ENCODE results near the gene TAF1D.
A peak's percentile ranks its signal among the peaks of the same experiment; 100 is the strongest.
"Not testable (repeated sequence)": the region's sequence is repeated elsewhere in the genome, so short reads cannot be mapped to it uniquely, and the experiment has no call there.

Gene TAF1D

DNA sequence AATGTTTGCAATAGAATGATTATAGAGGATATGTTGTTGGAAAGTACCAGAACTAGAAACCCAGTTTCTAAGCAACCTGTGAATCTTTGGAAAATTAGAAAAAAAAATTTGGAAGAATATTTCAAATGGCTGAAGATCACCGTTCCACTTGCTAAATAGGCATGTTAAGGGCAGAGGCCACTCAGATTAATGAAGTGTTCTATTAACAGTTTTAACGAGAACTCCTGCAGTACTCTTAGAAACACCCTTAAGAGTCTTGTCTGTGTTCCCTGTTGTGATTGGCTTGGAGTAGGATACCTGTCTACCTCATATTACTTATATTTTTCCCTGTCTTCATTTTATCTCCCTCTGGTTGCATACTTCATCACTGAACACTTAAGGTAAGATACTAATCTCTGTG is 4.8 kb upstream of the TAF1D start:
- no peak for DNase-seq

DNA sequence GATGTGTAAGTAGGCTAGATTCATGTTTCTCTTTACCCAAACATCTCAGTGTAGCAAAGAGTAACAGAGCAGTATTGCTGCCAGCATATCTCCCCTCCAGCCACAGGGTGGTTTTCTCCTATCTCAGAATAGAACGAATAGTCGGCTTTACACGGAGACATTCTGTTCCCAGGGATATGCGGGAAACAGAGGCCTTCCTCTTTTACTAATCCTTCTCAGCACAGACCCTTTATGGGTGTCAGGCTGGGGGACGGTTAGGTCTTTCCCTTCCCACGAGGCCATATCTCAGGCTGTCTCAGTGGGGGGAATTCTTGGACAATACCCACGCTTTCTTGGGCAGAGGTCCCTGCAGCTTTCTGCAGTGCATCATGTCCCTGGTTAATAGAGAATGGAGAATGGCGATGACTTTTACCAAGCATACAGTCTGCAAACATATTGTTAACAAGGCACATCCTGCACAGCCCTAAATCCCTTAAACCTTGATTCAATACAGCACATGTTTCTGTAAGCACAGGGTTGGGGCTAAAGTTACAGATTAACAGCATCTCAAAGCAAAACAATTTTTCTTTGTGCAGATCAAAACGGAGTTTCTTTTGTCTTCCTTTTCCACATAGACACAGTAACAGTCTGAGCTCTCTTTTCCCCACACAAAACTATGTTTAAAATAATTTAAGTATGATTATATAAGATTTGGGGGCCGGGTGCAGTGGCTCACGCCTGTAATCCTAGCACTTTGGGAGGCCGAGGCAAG is 3.9 kb upstream of the TAF1D start:
- DNase-seq = not testable (repeated sequence)

GRCh38 chr11:93744669-93745004 is 3.3 kb upstream of the TAF1D start:
- no peak for DNase-seq

DNA sequence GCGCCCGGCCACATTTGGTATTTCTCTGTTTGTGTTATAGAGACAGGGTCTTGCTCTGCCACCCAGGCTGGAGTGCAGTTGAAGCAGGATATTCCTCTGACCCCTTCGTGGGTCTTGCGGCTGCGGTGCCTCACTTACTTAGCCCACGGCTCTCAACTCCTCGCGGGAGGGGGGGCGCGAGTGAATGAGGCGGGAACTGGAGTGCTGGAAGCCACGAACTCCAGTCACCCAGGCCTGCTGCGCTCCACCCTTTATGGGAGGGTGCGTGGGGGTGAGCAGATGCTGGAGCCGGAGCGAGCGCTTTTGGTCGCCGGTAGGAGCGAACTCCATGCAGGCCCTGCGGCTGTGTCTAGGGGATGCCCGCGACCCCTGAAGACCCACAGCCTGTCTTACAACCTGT is 2.0 kb upstream of the TAF1D start:
- DNase-seq = no peak

DNA sequence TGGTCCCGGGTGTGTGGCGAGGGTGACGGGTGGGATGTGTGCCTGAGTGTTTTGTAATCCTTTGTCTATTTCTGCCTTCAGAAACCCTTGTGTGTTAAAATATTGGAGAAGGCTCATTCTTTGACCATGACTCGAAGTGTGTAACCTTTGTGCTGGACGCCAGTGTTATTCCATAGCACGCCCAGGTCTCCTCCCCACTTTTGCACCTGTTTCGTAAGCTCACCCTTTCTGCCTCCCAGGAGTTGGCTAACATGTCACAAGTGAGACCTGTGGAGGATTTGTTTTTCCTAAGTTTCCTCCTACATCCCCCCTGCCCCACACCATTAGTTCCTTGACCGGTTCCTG is 559 bp upstream of the TAF1D start:
- peak in 1 of 2 donors; percentile 56 for DNase-seq

- peak; percentile 30 to 49 for DNase-seq
Measured at GRCh38 chr11:93740730-93741093, 583 bp downstream of the TAF1D start.

DNA sequence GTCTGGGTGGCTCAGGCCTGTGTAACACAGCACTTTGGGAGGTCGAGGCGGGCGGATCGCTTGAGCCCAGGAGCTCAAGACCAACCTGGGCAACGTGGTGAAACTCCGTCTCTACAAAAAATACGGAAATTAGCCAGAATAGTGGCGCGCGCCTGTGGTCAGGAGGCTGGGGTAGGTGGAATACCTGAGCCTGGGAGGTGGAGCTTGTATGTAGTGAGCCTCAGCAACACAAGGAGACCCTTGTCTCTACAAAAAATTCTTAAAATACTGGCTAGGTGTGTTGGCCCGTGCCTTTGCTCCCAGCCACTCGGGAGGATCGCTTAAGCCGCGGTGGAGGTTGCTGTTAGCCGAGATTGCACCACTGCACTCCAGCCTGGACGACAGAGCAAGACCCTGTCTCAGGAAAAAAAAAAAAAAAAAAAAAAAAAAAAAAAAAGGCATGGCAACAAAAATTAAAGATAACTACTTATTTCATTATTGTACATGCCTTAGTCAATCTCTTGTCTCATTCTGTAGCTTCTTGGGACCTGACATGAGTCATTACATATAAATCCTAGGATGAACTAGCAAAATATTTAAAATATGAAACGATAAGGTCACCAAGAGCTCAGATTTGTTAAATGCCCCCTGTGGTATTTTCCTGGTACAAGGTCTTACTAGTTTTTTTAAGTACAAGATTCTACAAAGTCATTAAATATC is 1.1 kb downstream of the TAF1D start:
- DNase-seq = no peak

- no peak for DNase-seq
Measured at GRCh38 chr11:93738647-93739081, 2.6 kb downstream of the TAF1D start.

DNA sequence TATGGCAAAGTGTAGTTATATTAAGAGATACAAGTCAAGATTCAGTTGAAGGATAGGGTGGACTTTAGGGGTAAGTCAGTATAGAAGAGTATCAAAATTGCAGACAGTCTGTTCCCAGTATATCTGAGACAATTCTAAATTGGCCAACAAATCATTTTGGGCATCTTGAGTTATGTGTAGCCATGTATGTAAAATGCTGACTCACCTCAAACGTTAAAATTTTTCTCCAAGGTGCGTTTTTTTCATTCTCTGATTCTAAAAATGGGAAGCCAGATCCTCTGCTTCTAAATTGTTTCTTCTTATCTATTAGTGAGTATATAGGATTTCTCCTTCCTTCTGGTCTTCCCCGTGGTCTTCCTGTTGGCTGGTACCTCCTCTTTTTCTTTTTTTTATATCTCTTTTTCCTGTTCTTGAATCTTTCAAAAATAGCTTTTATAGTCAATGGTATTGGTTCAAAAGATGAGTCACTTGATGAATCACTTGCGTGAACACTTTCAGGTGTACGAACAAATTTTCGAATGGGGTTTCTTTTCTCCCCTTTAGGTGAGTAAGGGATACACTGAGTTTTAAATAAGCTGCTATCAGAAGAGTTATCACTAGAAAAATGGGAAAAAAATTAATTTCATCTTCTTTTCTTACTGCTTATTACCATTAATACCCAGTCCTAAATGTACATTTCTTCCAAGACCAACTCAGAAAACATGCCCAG is 3.2 kb downstream of the TAF1D start:
- DNase-seq = no peak

DNA sequence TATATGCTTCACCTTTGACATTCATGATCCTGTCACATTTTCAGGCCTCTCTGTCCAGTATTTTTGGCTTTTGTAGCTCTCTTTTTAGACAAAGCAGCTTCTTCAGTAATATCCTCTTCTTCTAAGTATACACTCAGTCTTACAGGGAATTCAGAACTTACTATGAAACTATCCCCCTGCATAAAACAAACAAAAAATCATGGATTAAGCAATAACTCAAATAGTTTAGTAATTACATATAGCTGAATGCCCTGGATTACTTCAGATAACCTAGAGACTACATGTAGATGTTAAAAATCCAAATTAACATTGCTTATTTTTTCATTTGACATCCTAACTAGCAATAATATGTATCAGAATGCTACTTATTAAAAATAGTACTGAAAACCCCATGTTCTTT is 5.2 kb downstream of the TAF1D start:
- no peak for DNase-seq

DNA sequence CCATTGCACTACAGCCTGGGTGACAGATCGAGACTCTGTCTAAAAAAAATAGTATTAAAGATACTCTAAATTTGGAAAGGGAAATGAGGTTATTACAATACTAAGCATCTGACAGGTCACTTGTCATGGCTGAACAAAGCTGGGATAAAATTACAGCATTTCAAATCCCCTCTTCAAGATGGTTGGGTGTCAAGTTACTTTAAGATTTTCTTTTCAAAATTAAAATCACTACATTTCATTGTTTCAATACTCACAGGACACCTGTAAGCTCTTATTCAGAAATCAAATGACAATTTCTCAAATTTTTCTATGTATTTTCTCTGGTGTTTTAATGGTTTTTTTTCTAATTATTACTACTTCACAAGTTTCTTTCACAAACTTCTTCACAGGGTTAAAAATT is 5.7 kb downstream of the TAF1D start:
- DNase-seq = no peak

DNA sequence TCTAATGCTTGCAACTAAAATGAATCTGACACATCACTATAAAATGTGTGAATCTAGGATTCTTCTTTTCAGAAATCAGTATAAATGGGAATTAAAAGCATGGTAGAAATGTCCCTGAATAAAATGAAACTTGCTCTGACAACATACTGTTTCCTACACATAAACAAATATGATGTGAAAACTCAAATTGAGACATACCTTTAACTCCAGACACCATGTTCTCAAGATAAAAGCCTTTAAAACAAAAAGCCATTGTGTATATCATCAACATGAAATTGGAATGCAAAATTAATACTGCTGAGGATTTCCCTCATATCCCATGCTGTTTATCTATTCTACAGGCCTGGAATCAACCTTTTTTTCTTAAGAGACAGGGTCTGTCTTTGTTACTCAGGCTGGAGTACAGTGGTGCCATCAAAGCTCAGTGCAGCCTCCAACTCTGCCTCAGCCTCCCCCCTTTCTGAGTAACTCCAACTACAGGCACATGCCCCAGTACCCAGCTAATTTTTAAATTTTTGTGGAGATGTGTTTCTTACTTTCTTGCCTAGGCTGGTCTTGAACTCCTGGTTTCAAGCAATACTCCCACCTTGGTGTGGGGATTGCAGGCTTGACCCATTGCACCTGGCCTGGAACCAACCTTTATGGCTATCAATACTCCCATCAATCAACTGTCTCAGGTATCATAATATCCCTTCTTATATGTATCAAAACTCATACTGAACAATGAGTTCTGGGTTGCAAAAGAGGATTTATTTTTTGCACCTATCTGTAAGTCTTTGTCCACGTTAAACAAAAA is 6.7 kb downstream of the TAF1D start:
- no peak for DNase-seq

DNA sequence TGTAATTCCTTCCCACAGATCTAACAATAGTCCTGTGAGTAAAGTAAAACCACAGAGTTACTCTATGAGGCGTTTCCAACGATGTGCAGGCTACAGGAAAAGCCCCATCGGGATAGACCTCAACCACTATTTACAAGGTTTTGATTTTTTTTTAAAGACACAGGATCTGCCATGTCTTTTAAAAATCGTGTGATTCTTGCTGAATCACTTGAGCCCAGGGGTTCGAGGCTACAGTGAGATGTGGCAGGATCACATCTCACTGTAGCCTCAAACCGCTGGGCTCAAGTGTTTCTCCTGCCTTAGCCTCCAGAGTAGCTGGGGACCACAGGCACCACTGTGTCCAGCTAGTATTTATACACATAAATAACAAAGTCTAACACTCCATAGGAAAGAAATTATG is 7.8 kb downstream of the TAF1D start:
- DNase-seq = no peak

- DNase-seq = no peak
Measured at GRCh38 chr11:93732237-93732892, 8.9 kb downstream of the TAF1D start.

DNA sequence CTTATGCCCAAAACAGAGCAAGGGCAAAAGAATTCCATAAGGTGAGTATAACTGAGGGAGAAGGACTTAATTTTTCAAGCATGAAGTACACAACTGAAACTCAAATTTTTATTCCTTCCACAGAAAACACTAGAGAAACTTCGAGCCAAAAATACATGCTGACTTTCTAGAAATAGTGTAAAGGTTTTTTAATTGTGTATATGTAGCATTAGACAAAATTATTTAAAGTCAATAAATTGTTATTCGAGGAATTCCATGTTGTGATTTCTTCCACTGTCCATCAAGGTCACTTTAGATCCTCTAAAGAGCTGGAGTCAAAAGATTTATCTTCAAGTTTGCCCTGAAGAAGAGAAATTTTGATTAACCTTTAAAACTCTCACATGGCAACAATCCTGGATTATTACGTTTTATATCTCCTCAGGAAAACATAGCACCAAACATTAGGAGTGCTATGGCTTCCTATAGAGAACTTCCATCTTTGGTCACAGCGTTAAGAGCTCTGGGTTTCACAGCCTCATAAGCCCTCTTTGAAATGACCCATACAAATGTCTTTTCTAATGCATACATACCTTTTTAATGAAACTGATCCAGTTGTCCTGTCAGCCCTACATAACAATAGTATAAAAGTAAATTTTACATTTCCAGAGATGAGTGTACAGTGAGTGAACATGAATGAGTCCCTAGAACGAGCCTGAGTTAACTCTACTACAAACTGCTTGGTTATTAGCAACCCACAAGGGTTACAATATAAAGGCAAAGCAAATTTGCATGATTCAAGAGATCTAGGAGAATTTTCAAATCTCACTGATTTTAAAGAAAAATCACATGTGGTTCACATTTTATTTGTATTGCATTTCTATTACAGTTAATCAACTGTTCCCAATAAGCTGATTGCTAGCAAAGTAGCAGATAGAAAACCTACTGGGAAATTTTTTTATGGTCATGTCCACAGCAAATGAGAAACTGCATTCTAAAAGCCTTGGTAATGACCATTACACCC is 10.9 kb downstream of the TAF1D start:
- no peak for DNase-seq

- no peak for DNase-seq
Measured at GRCh38 chr11:93729129-93729616, 12.1 kb downstream of the TAF1D start.

DNA sequence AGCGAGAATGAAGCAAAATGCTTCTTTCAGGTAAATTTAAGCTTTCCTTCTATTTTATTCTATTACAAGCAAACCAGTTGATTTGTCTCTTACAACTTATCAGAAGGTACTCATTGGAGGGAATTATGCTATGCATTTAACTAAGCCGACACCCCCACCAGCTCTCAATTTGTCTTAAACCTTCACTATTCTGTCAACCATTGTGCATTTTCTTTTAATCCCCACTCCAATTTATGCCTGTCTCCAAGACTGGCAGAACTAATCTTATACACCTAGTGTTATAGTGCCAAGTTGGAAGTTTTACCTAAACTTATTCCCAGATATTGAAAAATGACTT is 12.5 kb downstream of the TAF1D start:
- DNase-seq = no peak

DNA sequence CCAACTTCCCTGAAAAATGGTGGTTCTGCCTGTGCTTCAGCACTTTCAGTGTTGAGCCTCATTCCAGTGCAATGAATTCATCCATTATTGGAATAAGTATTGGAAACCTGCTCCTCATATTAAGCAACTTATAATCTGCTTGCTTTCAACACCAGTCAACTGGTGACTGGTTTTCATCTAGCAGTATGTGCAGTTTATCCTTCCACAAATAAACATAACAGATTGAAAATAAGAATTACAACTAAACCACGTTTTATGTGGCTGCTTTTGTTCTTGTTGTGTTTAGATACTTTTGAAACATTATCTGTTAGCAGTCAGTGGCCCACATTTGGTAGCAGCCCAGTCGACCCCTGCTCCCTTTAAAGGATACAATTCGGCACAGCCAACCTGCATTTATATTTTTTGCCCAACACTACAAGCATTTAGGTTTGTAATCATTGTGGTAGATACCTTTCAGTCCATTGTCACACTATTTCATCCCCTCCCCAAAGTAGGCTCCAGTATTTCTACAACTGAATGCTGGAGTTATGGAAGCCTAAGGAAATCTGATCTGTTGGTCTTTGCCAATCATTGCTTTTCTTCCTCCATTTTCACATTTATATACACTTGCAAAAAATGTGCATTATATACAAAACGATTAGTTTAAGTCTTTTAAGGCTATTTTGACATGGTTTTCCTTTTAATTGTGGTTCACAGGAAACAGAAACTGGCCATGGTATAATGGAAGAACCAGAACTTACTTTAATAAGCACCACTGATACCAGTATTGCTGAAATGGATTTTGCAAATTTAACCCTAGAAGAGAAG is 13.1 kb downstream of the TAF1D start:
- DNase-seq = no peak

DNA sequence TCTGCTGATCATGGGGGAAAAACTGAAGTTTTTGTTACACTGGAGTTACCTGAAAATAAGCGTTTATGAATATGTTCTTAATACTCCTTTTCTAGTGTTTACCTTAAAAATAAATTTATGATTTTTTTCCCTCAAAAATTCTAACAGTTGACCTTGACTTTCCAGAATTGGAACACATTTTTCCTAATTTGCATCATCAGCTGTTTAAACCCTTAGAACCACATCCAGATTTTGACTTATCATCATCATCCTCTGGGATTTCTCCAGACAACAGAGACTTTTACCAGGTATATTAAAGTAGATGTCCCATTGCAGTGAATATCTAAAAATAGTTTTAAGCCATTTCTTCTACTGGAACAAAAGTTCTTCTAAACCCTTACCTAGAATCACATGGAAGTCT is 17.2 kb downstream of the TAF1D start:
- DNase-seq = no peak

GRCh38 chr11:93720522-93720921 is 20.8 kb downstream of the TAF1D start:
- DNase-seq = no peak

DNA sequence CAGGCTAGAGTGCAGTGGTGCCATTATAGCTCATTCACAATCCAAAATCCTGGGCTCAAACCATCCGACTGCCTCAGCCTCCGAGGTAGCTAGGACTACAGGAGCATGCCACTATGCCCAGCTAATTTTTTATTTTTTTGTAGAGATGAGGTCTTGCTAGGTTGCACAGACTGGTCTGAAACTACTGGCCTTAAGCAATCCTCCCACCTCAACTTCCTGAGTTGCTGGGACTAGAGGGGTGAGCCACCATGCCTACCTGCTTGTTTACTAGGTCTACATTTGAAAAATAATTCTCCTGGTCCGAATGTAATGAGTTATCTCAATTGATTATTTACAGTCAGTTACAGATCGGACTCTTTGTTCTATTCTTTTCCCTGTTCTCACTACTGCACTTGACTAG is 22.0 kb downstream of the TAF1D start:
- DNase-seq = no peak

Measured in hippocampal formation (tissue), 2 donors.